BE2C (cell line): ENCODE results near the gene CCT3.

Experiments used
- DNase-seq: peaks from one replicate; pipeline ENCODE4 v3.0.0-alpha.2; 2020
- H3K27me3 ChIP-seq: fragments of 250-450 bp; sonication (Bioruptor Pico); 2 replicates; pipeline ENCODE4 v1.5.1; 2020; ENCODE audit warnings: mild to moderate bottlenecking
- H3K36me3 ChIP-seq: fragments of 250-450 bp; sonication (Bioruptor Pico); 2 replicates; pipeline ENCODE4 v1.5.1; 2020; ENCODE audit warnings: mild to moderate bottlenecking
- H3K4me1 ChIP-seq: fragments of 250-450 bp; sonication (Bioruptor Pico); 2 replicates; pipeline ENCODE4 v1.5.1; 2020
- H3K4me3 ChIP-seq: 2 replicates; pipeline ENCODE4 v1.5.1; 2011; ENCODE audit warnings: low read depth, low read length
- H3K9me3 ChIP-seq: fragments of 250-450 bp; sonication (Bioruptor Pico); 2 replicates; pipeline ENCODE4 v1.5.1; 2020
- TF ChIP-seq, protein P1 (sequence below): IDR thresholded peaks from 2 replicates; pipeline ENCODE4 v1.5.1; 2012; ENCODE audit warnings: mild to moderate bottlenecking, low read depth, low read length

CCT3 gene

GRCh38 chr1:156285437-156285836 lies 52.7 kb downstream of the CCT3 start:
- Histone ChIP-seq H3K27me3 (no peaks in the 10 kb centered on the region), H3K4me3 (no peak overlapping the region), H3K36me3 (peaks cover 11% of the 10 kb centered on the region), H3K4me1 (peaks cover 5% of the 10 kb centered on the region; the same call in 1 of the 2 replicates), H3K9me3 (no peaks in the 10 kb centered on the region)
- DNase-seq = no peak
- TF ChIP-seq, protein P1, sequence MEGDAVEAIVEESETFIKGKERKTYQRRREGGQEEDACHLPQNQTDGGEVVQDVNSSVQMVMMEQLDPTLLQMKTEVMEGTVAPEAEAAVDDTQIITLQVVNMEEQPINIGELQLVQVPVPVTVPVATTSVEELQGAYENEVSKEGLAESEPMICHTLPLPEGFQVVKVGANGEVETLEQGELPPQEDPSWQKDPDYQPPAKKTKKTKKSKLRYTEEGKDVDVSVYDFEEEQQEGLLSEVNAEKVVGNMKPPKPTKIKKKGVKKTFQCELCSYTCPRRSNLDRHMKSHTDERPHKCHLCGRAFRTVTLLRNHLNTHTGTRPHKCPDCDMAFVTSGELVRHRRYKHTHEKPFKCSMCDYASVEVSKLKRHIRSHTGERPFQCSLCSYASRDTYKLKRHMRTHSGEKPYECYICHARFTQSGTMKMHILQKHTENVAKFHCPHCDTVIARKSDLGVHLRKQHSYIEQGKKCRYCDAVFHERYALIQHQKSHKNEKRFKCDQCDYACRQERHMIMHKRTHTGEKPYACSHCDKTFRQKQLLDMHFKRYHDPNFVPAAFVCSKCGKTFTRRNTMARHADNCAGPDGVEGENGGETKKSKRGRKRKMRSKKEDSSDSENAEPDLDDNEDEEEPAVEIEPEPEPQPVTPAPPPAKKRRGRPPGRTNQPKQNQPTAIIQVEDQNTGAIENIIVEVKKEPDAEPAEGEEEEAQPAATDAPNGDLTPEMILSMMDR = no peak

GRCh38 chr1:156284757-156285156 lies 53.3 kb downstream of the CCT3 start:
- Histone ChIP-seq H3K9me3 (no peaks in the 10 kb centered on the region), H3K4me3 (no peak overlapping the region), H3K4me1 (peaks cover 5% of the 10 kb centered on the region; the same call in 1 of the 2 replicates), H3K36me3 (peaks cover 18% of the 10 kb centered on the region), H3K27me3 (no peaks in the 10 kb centered on the region)
- TF ChIP-seq, protein P1 = no peak
- DNase-seq = no peak

DNA sequence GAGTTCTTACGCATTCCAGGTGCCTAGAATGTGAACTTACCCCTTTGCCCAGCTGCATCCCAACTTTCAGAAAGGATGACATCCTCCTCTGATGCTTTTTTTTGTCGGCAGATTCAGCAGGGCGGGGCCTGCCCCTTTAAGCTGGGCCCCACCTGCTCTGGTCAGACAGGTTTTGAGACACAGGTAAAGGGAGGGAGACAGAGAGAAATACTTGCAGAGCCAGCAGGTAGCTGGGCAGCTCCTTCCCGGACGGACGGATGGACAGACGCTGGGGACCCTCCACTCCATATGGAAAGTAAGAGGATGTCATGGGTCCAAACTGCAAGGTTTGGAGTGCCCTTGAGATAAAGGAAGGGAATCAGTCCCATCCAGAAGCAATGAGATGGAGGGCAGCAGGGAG lies 54.0 kb downstream of the CCT3 start, which contains the start of gene TMEM79:
Gene TMEM79, plus strand, starts transcription at position 214 of the 400 bp plus-strand sequence. CDS start 902 bp downstream, outside the sequence.
- Histone ChIP-seq H3K4me1 (peaks cover 5% of the 10 kb centered on the region; the same call in 1 of the 2 replicates), H3K4me3 (peak within 1 kb of the TSS; percentile 73), H3K36me3 (peaks cover 25% of the 10 kb centered on the region), H3K9me3 (no peaks in the 10 kb centered on the region), H3K27me3 (no peaks in the 10 kb centered on the region)
- DNase-seq = no peak
- TF ChIP-seq, protein P1 = no peak

GRCh38 chr1:156283521-156283920 lies 54.6 kb downstream of the CCT3 start:
- no peaks in the 10 kb centered on the region for H3K27me3 ChIP-seq
- H3K36me3 ChIP-seq = peaks cover 27% of the 10 kb centered on the region
- TF ChIP-seq, protein P1 = no peak
- peaks cover 5% of the 10 kb centered on the region; the same call in 1 of the 2 replicates for H3K4me1 ChIP-seq
- no peaks in the 10 kb centered on the region for H3K9me3 ChIP-seq
- no peak for DNase-seq
- H3K4me3 ChIP-seq = peak overlapping the region; percentile 73

GRCh38 chr1:156282479-156283222 lies 55.4 kb downstream of the CCT3 start, which contains the start of gene SMG5:
SMG5 (minus strand) TSS chr1:156282825; CDS start chr1:156282680, 145 bp downstream.
- H3K4me3 ChIP-seq = peak within 1 kb of the TSS; percentile 73
- no peaks in the 10 kb centered on the region for H3K9me3 ChIP-seq
- TF ChIP-seq, protein P1 = no peak
- H3K4me1 ChIP-seq = peaks cover 5% of the 10 kb centered on the region; the same call in 1 of the 2 replicates
- peak; percentile 98 for DNase-seq
- H3K36me3 ChIP-seq = peaks cover 35% of the 10 kb centered on the region
- H3K27me3 ChIP-seq = no peaks in the 10 kb centered on the region
